Colonic mucosa (tissue), 4 donors: ENCODE measurements around the gene PLPPR4. TPM values are rescaled to one million over a fixed set of nuclear protein-coding genes. Genes with fewer than 3 reads are reported as not detected.
A peak's percentile ranks its signal among the peaks of the same experiment; 100 is the strongest.

Experiments
- DNase-seq: peaks from one replicate; pipeline ENCODE4 v3.0.0-alpha.2; 2020
- H3K27ac ChIP-seq: fragments of 200-600 bp; one replicate; pipeline ENCODE4 v1.8.0; 2021
- H3K27me3 ChIP-seq: fragments of 200-600 bp; one replicate; pipeline ENCODE4 v1.8.0; 2021
- H3K36me3 ChIP-seq: fragments of 200-600 bp; one replicate; pipeline ENCODE4 v1.8.0; 2021
- H3K4me1 ChIP-seq: fragments of 200-600 bp; one replicate; pipeline ENCODE4 v1.8.0; 2021; ENCODE audit warnings: mild to moderate bottlenecking
- H3K4me3 ChIP-seq: fragments of 200-600 bp; one replicate; pipeline ENCODE4 v1.8.0; 2021
- H3K9ac ChIP-seq, 2 donors: one replicate each; pipeline ENCODE4 v1.7.0; 2013; ENCODE audit warnings: control low read depth in 2 of 2, low read depth in 2 of 2, low read length in 2 of 2
- H3K9me3 ChIP-seq: fragments of 200-600 bp; one replicate; pipeline ENCODE4 v1.8.0; 2021
- CTCF ChIP-seq: fragments of 200-600 bp; IDR thresholded peaks from one replicate; pipeline ENCODE4 v1.8.0; 2022; ENCODE audit warnings: antibody characterized with exemption, mild to moderate bottlenecking
- intact Hi-C: fragments of 100-400 bp; cut with DNase I; formaldehyde crosslinking; loops from one replicate; pipeline ENCODE4 v1.14.1; 2022
- total RNA-seq, 2 donors: library from RNA; stranded (reverse); fragmentation: NEBNext Ultra II Directional in 1 of 2; extraction: Animal tissue kit (Norgen Biotek cat#: 25700) in 1 of 2; gene quantifications; one replicate each; pipeline ENCODE4 v1.2.1, GENCODE V29; 2021
- donor health status: healthy.
- donor health status: DM: no; HTN: no; CAD: no.
- donor health status: DM: no; HTN: no; CAD: no.

Gene PLPPR4
- total RNA-seq, 2 donors from 2014 or later: 0.12 to 0.48 TPM

GRCh38 chr1:99327357-99327756, 63.1 kb downstream of the PLPPR4 start:
- Histone ChIP-seq H3K4me3 (no peak overlapping the region), H3K27ac (no peak overlapping the region), H3K36me3 (no peaks in the 10 kb centered on the region), H3K4me1 (no peaks in the 10 kb centered on the region), H3K9ac (no peak overlapping the region), H3K9me3 (no peaks in the 10 kb centered on the region), H3K27me3 (no peaks in the 10 kb centered on the region)
- intact Hi-C loops: no loop called here
- TF ChIP-seq CTCF: no peak
- DNase-seq: no peak

GRCh38 chr1:99328171-99328570, 63.9 kb downstream of the PLPPR4 start:
- TF ChIP-seq CTCF: no peak
- no peaks in the 10 kb centered on the region for H3K9me3 ChIP-seq
- no peak overlapping the region for H3K4me3 ChIP-seq
- H3K4me1 ChIP-seq: no peaks in the 10 kb centered on the region
- H3K9ac ChIP-seq: no peak overlapping the region
- no peak overlapping the region for H3K27ac ChIP-seq
- no peak for DNase-seq
- intact Hi-C loops: no loop called here
- H3K27me3 ChIP-seq: no peaks in the 10 kb centered on the region
- no peaks in the 10 kb centered on the region for H3K36me3 ChIP-seq

- Histone ChIP-seq H3K36me3 (no peaks in the 10 kb centered on the region), H3K27ac (no peak overlapping the region), H3K27me3 (no peaks in the 10 kb centered on the region), H3K4me3 (no peak overlapping the region), H3K4me1 (no peaks in the 10 kb centered on the region), H3K9ac (no peak overlapping the region), H3K9me3 (no peaks in the 10 kb centered on the region)
- TF ChIP-seq CTCF: no peak
- DNase-seq: no peak
- intact Hi-C loops: no loop called here
Observed at GRCh38 chr1:99331083-99331482, 66.8 kb downstream of the PLPPR4 start.

- no peak overlapping the region for H3K4me3 ChIP-seq
- intact Hi-C loops: no loop called here
- no peak overlapping the region for H3K9ac ChIP-seq
- no peak for TF ChIP-seq CTCF
- no peaks in the 10 kb centered on the region for H3K27me3 ChIP-seq
- DNase-seq: no peak
- H3K9me3 ChIP-seq: no peaks in the 10 kb centered on the region
- no peaks in the 10 kb centered on the region for H3K36me3 ChIP-seq
- H3K27ac ChIP-seq: no peak overlapping the region
- no peaks in the 10 kb centered on the region for H3K4me1 ChIP-seq
Observed at GRCh38 chr1:99331636-99332035, 67.3 kb downstream of the PLPPR4 start.

- H3K4me1 ChIP-seq: no peaks in the 10 kb centered on the region
- H3K36me3 ChIP-seq: no peaks in the 10 kb centered on the region
- no peak overlapping the region for H3K9ac ChIP-seq
- no peak for TF ChIP-seq CTCF
- H3K4me3 ChIP-seq: no peak overlapping the region
- no peak for DNase-seq
- intact Hi-C loops: no loop called here
- H3K27me3 ChIP-seq: no peaks in the 10 kb centered on the region
- H3K27ac ChIP-seq: no peak overlapping the region
- no peaks in the 10 kb centered on the region for H3K9me3 ChIP-seq
Observed at GRCh38 chr1:99332561-99332960, 68.3 kb downstream of the PLPPR4 start.

- Histone ChIP-seq H3K27ac (peak overlapping the region; percentile 49), H3K27me3 (no peaks in the 10 kb centered on the region), H3K4me1 (no peaks in the 10 kb centered on the region), H3K36me3 (no peaks in the 10 kb centered on the region), H3K9ac (no peak overlapping the region), H3K4me3 (no peak overlapping the region), H3K9me3 (no peaks in the 10 kb centered on the region)
- intact Hi-C loops: no loop called here
- TF ChIP-seq CTCF: no peak
- DNase-seq: peak; percentile 42
Observed at GRCh38 chr1:99334991-99335390, 70.7 kb downstream of the PLPPR4 start.
